ENCODE measurements around the gene CRTC1.

Gene CRTC1

DNA sequence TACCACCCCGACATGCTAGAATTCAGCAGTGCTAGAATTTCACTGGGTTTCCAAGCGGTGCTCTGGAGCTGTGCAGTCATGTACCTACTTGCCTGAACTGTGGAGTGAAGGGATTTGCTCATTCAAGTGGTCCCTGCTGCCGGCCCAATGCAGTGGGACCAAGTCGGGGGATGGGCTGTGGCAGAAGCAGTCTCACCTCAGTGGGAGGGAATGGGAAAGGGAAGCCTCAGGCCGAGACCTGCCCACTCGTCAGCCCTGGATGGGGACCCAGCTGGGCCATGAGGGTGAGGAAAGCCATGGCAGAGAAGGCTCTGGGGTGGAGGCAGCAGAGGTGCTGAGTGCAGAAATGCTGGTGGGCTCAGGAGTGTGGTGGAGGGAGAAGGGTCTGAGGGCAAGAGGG lies 31.7 kb upstream of the CRTC1 start:
- DNase-seq, result no peak

DNA sequence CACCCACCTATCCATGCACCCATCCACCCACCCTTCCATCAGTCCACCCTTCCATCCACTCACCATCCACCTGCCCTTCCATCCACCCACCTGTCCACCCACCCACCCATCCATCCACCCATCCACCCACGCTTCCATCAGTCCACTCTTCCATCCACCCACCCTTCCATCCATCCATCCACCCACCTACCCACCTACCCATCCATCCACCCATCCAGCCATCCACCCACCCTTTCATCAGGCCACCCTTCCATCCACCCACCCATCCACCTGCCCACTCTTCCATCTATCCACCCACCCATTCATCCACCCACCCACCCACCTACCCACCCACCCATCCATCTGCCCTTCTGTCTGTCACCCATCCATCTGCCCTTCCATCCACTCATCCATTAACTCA lies 29.6 kb upstream of the CRTC1 start:
- DNase-seq, result no peak

DNA sequence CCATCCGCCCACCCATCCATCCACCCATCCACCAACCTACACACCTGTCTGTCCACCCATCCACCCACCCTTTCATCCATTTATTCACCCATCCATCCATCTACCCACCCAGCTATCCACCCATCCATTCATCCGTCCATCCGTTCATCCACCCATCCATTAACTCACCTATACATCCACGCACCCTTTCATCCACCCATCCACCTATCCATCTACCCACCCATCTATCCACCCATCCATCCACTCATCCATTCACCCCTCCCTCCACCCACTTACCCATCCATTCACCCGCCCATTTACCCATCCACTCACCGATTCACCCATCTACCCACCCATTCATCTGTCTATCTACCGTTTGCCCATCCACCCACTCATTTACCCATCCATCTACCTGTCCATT lies 29.0 kb upstream of the CRTC1 start:
- no peak for DNase-seq

DNA sequence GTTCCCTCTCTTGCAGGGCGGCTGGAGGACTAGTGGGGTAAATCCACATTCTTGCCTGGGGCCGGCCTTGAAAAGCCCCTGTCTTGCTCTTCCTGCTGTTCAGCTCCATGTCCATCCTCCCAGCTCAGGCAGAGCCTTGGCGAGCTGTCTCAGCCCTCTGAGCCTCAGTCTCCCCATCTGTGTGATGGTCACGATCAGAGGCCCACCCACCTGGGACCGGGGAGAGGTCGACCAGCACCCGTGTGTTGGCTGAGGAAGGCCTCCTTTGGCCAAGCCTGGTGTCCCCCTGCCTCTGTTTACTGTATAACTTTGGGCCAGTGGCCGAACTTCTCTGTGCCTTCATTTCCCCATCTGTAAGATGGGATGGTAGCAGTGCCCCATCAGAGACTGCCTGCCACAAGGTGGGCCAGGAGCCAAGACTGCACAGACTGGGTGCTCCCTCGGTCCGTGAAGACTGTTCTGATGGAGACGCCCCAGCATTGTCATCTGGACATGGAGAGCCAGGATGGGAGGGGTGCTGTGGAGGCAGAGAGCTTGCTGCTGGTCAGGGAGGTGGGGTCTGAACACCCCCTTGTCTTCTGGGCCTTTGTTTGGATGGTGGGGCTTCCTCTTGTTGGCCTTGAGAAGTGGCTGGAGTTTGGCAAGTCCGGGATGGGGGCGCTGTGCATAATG lies 28.2 kb upstream of the CRTC1 start:
- DNase-seq, result no peak

DNA sequence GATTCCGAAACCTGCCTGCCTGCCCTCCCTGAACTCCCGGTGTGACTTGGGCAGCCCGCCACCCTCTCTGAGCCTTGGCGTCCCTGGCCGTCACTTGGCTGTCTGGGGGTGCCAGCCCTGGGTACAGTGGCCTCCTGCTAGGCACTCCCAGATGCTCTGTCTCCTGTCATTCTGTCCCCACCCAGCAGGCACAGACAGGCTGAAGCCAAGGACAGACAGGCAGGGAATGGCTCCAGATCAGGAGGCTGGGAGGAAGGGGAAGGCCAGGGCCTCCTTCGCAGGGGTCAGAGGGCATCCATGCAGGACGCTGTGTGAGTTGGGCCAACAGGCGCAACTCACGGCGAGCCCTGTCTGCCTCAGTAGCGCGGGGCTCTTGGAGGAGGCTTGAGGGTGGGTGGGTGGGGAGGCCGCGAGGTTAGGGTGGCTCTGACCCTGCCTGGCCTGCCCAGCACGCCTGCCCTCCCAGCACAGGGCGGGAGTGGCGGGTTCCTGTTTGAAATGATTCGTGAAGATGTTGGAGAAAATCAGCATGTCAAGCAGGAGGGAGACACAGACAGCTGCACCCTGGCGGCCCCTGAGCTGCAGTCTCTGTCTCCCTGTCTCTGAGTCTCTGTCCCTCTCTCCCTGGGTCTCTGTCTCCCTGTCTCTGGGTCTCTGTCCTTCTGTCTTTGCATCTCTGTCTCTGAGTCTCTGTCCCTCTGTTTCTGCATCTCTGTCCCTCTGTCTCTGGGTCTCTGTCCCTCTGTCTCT lies 27.0 kb upstream of the CRTC1 start:
- no peak for DNase-seq

DNA sequence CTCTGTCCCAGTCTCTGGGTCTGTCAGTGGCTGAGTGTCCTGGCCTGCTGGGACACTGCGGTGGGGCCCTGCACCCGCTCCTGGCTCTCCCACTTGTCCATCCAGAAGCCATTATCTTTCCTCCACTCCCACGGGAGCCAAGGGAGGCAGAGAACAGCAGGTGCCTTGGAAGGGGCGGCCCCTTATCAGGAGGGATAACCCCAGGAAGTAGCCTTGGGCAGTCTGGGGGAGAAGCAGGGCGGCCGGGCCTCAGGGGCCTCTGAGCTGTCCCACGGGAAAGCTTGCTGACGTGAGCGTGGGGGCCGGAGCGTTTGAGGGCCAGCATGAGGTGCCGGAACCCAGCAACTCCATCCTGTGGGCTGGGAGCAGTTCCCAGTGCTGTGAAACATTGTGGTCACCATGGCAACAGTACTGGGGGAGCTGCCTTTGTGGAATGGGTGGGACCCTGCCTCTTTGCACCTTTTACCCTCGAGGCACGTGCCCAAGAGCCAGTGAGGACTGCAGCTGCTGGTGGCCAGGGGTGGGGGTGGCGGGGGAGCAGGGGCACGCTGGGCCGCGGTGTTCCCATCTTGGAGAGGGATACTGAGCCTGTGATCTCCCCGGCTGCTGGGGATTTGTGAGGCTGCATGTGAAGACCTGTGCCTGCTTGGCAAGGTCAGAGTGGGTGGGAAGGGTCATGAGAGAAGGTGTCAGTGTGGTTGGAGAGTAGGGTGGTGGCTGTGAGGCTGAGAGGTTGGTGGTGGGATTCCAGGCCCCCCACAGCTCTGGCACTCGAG lies 25.7 kb upstream of the CRTC1 start:
- DNase-seq, result peak in 1 of 2 donors; percentile 17

DNA sequence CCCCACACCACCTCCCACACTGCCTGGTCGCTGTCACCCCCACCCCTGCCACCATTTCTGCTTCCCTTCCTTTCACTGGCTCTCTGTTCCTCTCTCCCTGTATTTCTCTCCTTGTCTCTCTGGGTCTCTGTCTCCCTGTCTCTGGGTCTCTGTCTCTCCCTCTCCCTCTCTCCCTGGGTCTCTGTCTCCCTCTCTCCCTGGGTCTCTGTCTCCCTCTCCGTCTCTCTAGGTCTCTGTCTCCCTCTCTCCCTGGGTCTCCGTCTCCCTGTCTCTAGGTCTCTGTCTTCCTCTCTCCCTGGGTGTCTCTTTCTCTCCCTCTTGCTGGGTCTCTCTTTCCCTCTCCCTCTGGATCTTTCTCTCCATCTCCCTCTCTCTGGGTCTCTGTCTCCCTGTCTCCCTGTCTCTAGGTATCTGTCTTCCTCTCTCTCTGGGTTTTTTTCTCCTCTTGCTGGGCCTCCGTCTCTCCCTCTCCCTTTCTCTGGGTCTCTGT lies 25.1 kb upstream of the CRTC1 start:
- DNase-seq, result no peak

DNA sequence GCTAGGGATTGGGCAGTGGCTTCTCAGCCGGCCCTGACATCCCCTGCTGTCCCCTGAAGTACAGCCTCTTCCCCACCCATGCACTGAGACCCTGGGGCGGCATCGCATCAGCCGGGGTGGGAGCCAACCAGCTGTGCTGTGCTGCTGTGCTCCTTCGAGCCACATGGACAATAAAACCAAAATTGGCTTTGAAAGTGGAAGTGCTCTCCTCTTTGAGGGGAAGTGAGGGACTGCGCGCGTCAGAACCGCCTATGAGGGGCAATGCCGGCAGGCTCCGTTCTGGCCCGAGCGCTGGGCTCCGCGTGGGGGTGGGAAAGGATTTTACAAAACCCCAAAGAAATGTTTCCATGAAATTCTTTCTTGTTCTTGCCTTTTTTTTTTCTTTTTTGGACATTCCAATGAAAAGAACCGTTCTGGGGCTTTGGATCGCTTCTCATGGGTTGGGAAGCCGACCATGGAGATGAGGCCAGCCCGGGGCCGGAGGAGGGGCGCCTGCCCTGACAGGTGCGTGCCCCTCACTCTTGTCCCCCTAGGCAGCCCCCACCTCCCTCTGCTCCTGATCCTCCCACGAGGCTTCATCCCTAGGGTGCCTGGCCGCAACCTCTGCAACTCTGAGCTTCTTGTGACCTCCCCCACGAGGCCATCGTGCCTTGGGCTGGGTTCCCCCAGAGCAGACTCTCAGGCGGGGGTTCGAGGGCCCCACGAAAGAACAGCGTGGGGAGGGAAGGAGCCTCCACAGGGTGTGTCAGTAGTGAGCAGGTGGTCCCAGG lies 24.0 kb upstream of the CRTC1 start:
- DNase-seq, result peak; percentile 50 to 74

DNA sequence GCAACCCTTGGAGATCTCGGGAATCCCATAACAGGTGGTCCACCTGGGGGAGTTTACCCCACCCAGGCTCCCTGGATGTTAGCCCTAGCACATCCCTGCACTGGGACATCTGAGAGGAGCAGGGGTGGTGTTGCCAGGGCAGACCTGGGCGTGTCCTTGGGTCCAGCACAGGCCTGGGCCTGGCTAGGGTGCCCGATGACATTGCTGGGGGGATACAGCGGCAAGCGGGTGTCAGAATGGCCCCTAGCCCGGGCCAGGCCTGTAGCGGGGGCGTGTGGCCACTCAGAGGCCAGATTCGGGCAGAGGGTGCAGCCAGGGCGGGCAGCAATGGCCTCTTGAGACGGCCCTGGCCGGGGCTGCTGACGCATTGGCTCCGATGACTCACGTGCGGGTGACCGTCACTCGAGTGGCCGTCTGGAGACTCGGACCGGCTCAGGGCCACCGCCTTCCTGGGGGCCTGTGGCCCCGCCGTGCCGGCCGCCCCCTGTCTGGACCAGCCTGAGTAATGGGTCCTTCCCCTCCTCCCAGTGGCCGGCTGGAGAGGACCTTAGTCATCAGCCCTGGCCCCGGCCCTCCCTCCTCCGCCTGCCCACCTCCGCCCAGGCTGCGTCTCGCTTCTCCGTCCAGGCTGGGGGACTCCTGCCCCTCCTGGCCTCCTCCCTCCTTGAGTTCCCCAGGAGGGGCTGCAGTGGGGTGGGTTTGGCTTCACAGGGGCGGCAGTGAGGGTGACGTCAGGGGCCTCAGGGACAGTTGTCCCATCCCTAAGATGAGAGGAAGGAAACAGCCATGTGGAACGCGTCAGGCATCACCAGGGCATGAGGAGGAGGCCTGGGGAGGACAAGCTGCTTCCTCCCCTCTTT lies 23.2 kb upstream of the CRTC1 start:
- peak; percentile 78 to 85 for DNase-seq

DNA sequence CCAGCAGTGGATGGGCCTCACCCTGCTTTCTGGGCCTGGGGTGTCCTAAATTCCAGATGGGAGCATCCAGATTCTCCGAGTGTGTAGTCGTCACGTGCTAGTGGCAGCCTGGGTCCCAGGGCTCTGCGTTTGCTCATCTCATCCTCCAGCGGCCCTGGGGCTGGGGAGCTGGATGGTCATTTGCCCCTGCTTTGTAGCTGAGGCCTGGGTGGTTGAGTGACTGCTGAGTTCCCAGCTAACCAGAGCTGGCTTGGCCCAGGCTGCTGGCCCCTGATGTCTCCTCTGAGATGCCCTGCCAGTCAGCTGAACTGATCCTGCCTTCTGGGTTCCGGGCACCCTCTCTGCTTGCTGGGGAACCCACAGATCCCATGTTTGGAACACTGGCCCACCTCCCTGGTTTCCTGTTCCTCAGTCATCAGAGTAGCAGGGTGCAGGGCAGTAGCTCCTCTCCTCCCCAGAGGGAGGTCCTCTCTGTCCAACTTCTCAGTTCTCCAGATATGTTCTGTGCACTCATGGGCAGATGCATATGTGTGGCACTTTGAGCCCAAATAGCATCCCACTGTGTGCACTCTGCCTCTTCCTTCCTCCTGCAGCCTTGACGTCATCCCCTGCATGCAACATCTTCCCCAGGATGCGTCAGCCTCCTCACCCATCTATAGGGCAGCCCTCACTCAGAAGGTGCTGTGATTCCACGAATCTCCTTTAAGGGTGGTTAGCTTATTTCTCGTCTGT lies 22.4 kb upstream of the CRTC1 start:
- DNase-seq, result peak; percentile 51 to 79

DNA sequence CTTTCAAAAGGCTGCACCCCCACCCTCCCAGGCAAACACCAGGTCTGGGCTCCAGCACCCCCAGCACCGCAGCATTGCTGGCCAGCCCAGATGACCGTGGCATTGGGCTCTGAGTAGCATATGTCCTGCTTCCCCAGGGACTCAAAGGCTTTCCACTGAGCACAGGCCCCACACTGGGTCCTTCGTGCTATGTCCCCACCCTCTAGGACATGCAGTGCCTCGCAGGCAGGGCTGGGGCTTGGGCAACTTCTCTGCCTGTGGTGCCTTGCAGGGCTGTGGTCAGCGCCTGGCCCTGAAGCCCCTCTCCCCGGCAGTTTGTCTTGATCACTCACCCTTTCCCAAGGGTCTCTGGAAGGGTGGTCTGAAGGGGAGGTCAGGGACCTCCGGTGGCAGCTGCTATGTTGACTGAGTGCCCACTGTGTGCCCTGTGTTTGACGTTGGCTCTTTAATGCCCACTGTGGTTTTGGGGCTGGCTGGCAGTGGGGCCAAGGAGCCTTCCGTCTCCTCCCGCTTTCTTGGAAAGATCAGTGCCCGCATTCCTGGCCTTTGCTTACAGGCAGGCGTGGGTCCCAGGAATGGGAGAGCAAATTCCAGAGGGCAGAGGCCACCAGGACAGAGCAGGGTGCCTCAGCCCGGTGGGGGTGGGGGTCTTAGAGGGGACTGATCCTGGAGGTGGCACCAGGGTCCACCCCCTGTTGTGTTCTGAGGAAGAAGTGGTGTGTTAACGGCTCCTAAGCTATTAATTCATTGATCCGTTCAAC lies 20.3 kb upstream of the CRTC1 start:
- no peak for DNase-seq

DNA sequence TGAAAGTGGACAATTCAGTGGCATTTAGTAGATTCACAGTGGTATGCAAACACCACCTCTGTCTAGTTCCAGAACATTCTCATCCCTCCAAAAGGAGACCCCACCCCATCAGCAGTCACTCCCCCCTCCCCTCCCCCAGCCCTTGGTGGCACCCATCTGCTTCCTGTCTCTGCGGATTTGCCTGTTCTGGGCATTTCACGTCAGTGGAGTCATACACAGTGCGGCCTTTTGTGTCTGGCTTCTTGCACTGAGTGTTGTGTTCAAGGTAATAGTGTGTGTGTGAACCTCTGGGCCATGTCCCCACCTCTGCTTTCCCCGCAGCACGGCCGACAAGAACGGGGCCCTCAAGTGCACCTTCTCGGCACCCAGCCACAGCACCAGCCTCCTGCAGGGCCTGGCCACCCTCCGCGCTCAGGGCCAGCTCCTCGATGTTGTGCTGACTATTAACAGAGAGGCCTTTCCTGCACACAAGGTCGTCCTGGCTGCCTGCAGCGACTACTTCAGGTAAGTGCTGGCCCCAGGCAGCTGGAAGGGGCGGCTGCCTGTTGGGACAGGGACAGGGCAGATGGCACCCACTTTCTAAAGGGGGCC lies 19.4 kb upstream of the CRTC1 start:
- no peak for DNase-seq

DNA sequence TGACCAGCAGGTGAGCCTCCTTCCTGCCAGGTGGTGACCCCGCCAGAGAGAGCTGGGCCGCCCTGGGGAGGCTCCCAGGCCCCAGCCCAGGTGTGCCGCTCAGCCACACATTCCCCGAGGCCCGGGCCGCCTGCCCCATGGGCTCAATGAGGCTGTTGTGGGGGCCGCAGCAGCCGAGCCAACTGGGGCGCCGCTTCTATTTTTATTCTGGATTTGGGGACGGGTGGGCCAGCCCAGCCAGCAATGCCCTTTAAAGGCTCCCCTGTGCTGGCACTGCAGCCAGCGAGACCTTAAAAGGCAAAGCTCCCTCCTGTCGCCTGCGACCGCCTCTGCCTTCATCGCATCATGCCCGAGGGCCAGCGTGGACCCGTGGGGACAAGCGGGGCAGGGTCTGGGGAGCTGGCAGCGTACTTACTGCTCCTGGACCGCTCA lies 17.7 kb upstream of the CRTC1 start:
- no peak for DNase-seq

DNA sequence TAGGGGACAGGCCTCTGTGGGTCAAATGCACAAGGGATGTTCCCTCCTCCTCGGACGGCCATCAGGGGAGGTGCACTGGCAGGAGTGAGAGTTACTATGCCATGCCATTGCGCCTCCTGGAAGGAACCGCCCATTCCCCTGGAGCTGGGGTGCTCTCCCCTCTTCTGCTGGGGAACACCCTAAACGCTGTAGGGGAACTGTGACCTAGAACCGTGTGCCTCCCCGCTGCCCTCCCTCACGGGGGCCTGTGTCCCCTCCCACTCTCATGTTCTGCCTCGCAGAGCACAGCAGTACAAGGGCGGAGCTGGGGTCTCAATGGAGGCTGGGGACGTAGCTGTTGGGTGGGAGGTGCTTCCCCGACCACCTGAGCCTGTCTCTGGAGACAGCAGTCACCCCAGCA lies 17.2 kb upstream of the CRTC1 start:
- DNase-seq, result no peak

DNA sequence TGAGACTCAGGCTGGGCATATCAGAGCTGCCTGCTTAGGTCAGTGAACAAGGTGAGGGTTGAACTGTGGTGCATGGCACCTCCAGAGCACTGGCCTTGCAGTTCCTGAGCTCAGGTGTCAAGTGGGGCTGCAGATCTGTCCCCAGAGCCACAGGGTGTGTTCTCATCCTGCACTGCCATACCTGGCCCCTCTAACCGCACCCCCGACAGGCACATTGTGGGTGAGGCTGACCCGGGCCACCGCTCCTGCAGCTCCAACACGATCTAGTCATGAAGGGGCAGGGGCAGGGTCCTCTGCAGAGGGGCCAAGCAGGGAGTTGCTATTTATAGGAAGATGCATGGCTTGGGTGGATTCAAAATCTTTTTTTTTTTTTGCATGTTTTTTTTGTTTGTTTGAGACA lies 16.7 kb upstream of the CRTC1 start:
- DNase-seq, result no peak

DNA sequence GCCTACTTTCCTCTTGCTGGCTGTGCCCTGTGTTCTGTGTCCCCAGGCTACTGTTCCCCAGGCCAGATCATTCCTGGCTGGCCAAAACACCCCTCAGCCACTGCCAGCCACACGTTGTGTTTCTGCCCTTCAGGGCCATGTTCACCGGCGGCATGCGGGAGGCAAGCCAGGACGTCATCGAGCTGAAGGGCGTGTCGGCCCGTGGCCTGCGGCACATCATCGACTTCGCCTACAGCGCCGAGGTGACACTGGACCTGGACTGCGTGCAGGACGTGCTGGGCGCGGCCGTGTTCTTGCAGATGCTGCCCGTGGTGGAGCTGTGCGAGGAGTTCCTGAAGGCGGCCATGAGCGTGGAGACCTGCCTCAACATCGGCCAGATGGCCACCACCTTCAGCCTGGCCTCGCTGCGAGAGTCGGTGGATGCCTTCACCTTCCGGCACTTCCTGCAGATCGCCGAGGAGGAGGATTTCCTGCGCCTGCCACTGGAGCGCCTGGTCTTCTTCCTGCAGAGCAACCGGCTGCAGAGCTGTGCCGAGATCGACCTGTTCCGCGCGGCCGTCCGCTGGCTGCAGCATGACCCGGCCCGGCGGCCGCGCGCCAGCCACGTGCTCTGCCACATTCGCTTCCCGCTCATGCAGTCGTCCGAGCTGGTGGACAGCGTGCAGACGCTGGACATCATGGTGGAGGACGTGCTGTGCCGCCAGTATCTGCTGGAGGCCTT lies 15.8 kb upstream of the CRTC1 start:
- DNase-seq, result no peak

DNA sequence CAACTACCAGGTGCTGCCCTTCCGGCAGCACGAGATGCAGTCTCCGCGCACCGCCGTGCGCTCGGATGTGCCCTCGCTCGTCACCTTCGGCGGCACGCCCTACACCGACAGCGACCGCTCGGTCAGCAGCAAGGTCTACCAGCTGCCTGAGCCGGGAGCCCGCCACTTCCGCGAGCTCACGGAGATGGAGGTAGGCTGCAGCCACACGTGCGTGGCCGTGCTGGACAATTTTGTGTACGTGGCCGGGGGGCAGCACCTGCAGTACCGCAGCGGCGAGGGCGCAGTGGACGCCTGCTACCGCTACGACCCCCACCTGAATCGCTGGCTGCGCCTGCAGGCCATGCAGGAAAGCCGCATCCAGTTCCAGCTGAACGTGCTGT lies 15.2 kb upstream of the CRTC1 start:
- no peak for DNase-seq

DNA sequence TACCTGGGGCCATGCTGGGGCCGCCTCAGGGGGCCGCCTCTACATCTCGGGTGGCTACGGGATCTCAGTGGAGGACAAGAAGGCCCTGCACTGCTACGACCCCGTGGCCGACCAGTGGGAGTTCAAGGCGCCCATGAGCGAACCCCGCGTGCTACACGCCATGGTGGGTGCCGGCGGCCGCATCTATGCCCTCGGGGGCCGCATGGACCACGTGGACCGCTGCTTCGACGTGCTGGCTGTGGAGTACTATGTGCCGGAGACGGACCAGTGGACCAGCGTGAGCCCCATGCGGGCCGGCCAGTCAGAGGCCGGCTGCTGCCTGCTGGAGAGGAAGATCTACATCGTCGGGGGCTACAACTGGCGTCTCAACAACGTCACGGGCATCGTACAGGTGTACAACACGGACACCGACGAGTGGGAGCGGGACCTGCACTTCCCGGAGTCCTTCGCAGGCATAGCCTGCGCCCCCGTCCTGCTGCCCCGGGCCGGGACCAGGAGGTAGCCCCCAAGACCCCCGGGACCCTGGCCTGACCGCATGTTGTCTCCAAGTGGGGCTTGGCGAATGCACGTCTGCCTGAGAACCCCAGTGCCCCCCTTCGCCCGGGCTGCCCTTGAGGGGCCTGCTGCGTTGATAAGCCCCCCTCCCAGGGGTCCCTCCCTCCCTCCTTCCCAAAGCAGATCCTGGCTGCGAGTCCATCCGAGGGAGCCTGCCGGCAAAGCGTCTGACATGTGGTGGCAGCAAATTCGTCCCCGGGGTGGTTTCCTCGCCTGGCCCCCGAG lies 14.5 kb upstream of the CRTC1 start:
- DNase-seq, result no peak

DNA sequence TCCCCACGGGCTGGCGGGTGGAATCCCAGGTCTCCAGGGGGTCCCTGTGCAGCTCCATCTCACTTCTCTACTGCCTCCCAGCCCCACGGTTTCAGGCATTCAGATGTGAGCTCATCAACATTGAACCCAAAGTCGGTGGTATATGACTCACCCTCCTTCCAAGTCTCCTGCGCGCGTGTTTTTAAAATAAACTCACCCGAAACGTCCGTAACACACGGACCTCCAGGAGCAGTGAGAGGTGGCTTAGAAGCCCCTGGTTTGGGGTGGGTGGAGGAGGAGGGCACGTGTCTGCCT lies 14.0 kb upstream of the CRTC1 start:
- no peak for DNase-seq
